K562 (cell line): ENCODE measurements around the gene MAP1A. TPM values are rescaled to one million over a fixed set of nuclear protein-coding genes. Genes with fewer than 3 reads are reported as not detected.

Source experiments
- CEBPG ChIP-seq, 3 experiments: fragments of 200-800 bp in 1 of 3; sonication (Bioruptor generic) in 1 of 3; sonication (generic) in 1 of 3; formaldehyde crosslinking in 1 of 3; IDR thresholded peaks in 2 of 3; conservative IDR thresholded peaks in 1 of 3; 2 replicates each; pipeline versions ENCODE4 v1.6.1 to v1.8.0; 2016 to 2022; ENCODE audit warnings: missing compliant biosample characterization in 2 of 3, missing genetic modification characterization in 2 of 3, mild to moderate bottlenecking in 1 of 3, missing genetic modification reagents in 1 of 3
- ELK1 ChIP-seq: sonication (generic); formaldehyde crosslinking; IDR thresholded peaks from 2 replicates; pipeline ENCODE4 v1.8.1; 2022; ENCODE audit warnings: missing genetic modification reagents
- EP300 ChIP-seq: IDR thresholded peaks from 2 replicates; pipeline ENCODE4 v1.6.1; 2012; ENCODE audit warnings: low read length, improper control_type of control experiment
- ERF ChIP-seq: fragments of 450-650 bp; formaldehyde crosslinking; IDR thresholded peaks from 2 replicates; pipeline ENCODE4 v1.4.0; 2020; ENCODE audit warnings: mild to moderate bottlenecking, mixed read lengths
- ESRRA ChIP-seq: fragments of 450-650 bp; IDR thresholded peaks from 2 replicates; pipeline ENCODE4 v1.6.1; 2014; ENCODE audit warnings: low read depth, mild to moderate bottlenecking, moderate library complexity, borderline replicate concordance
- FOXJ3 ChIP-seq: sonication (generic); formaldehyde crosslinking; IDR thresholded peaks from 2 replicates; pipeline ENCODE4 v1.4.0; 2020; ENCODE audit warnings: mild to moderate bottlenecking, missing genetic modification reagents
- FUS ChIP-seq: fragments of 200-400 bp; formaldehyde crosslinking; optimal IDR thresholded peaks from 2 replicates; pipeline ENCODE3; 2017; ENCODE audit warnings: low read depth, low read length
- HMG20A ChIP-seq: fragments of 450-650 bp; formaldehyde crosslinking; conservative IDR thresholded peaks from 2 replicates; pipeline ENCODE4 v1.4.0; 2020; ENCODE audit warnings: mild to moderate bottlenecking, mixed read lengths
- LARP7 ChIP-seq: fragments of 450-650 bp; IDR thresholded peaks from 2 replicates; pipeline ENCODE4 v1.6.1; 2016
- MTA3 ChIP-seq: fragments of 450-650 bp; formaldehyde crosslinking; IDR thresholded peaks from 2 replicates; pipeline ENCODE4 v1.6.1; 2017; ENCODE audit warnings: mild to moderate bottlenecking, borderline replicate concordance
- NEUROD1 ChIP-seq: fragments of 150-350 bp; IDR thresholded peaks from 2 replicates; pipeline ENCODE4 v1.6.1; 2014; ENCODE audit warnings: borderline replicate concordance, low read length, low read depth; ENCODE audit not compliant: partially characterized antibody
- PRDM10 ChIP-seq: fragments of 450-650 bp; IDR thresholded peaks from 2 replicates; pipeline ENCODE4 v1.6.1; 2018; ENCODE audit not compliant: partially characterized antibody
- RREB1 ChIP-seq: fragments of 250-450 bp; sonication (Bioruptor Pico); IDR thresholded peaks from 2 replicates; pipeline ENCODE4 v1.4.0; 2020
- THRAP3 ChIP-seq: fragments of 450-650 bp; IDR thresholded peaks from 2 replicates; pipeline ENCODE4 v1.6.1; 2016; ENCODE audit warnings: mild to moderate bottlenecking, inconsistent platforms, borderline replicate concordance
- ZKSCAN8 ChIP-seq: fragments of 200-800 bp; sonication (Bioruptor generic); IDR thresholded peaks from 2 replicates; pipeline ENCODE4 v1.6.1; 2016; ENCODE audit warnings: missing genetic modification characterization, missing compliant biosample characterization
- ZNF140 ChIP-seq: fragments of 250-450 bp; sonication (Bioruptor Pico); IDR thresholded peaks from 2 replicates; pipeline ENCODE4 v1.8.0; 2021; ENCODE audit warnings: moderate library complexity, mild to moderate bottlenecking, inconsistent platforms
- polyA plus RNA-seq, 8 experiments: library from polyadenylated mRNA; depleted of rRNA in 4 of 8; stranded (reverse) in 5 of 8; unstranded in 3 of 8; fragments of >200 nt; fragmentation: Nextera tagmentation in 2 of 8; fragmentation: Illumina TruSeq in 1 of 8; extraction: Ambion mirVana in 2 of 8; extraction: Trizol in 1 of 8; gene quantifications; 2 replicates each; pipeline versions ENCODE4 v1.2.1 to v1.2.3, GENCODE V29; 2011 to 2014; ENCODE audit warnings: inconsistent platforms in 1 of 8, missing spikeins in 1 of 8
- total RNA-seq, 7 experiments: library from RNA; depleted of rRNA in 6 of 7; stranded (reverse); fragments of >200 nt in 6 of 7; fragmentation: Illumina TruSeq in 2 of 7; extraction: Trizol in 2 of 7; gene quantifications; 2 replicates each; pipeline versions ENCODE4 v1.2.1 to v1.2.3, GENCODE V29; 2011 to 2021; ENCODE audit warnings: low replicate concordance in 1 of 7

MAP1A gene
- total and polyA plus RNA-seq, 9 of the 15 experiments (the other 6 are each of a cell fraction or from before 2014, with no cell fraction given), result 2.0 to 20.3 (median 7.3) TPM

GRCh38 chr15:43469867-43470266 is 47.5 kb upstream of the MAP1A start (continued):
- no peak for TF ChIP-seq HMG20A
- no peak for TF ChIP-seq ZNF140 (CRISPR knock-in tag)
- TF ChIP-seq FUS, result no peak
- peak; percentile 44 for TF ChIP-seq PRDM10
- no peak for TF ChIP-seq ERF (CRISPR knock-in tag)
- TF ChIP-seq ZKSCAN8 (CRISPR knock-in tag), result no peak
- no peak for TF ChIP-seq THRAP3
- TF ChIP-seq LARP7, result no peak
- no peak for TF ChIP-seq RREB1 (CRISPR knock-in tag)
- TF ChIP-seq EP300, result peak; percentile 56; the same call in 1 of the 2 replicates
- TF ChIP-seq NEUROD1, result no peak
- TF ChIP-seq ESRRA, result no peak
- no peak for TF ChIP-seq CEBPG (CRISPR knock-in tag; IDR thresholded peaks at IDR 0.05)
- TF ChIP-seq CEBPG (tag; conservative IDR thresholded peaks at IDR 0.05 in 1 of 2, IDR thresholded peaks at IDR 0.05 in 1 of 2), result peak in 1 of 2 experiments; percentile 94; a peak in 2 of 4 replicates
- TF ChIP-seq MTA3, result no peak
- TF ChIP-seq FOXJ3, result no peak
- TF ChIP-seq ELK1 (CRISPR knock-in tag), result no peak
